Activated naive CD4-positive, alpha-beta T cell treated with anti-CD3 and anti-CD28 coated beads for 36 hours (primary cell): Measurements from ENCODE around the gene SH3RF2. TPM values are rescaled to one million over a fixed set of nuclear protein-coding genes. Genes with fewer than 3 reads are reported as not detected.
A peak's percentile ranks its signal among the peaks of the same experiment; 100 is the strongest.

Experiments
- CTCF ChIA-PET: fragments of 350-600 bp; sonication (Branson Sonifier 250); formaldehyde crosslinking; loops from one replicate; lab custom pipeline; 2021; ENCODE audit warnings: antibody characterized with exemption; lab: Charles Lee
- DNase-seq: peaks from one replicate; pipeline ENCODE4 v3.0.0-alpha.2; 2020
- H3K27ac Mint-ChIP-seq: one replicate; pipeline ENCODE4 v1.8.0; 2021; ENCODE audit warnings: mild to moderate bottlenecking, mixed read lengths
- H3K27me3 Mint-ChIP-seq: one replicate; pipeline ENCODE4 v1.8.0; 2021; ENCODE audit warnings: low read depth, mixed read lengths
- H3K36me3 Mint-ChIP-seq: one replicate; pipeline ENCODE4 v1.8.0; 2021; ENCODE audit warnings: low read depth, mixed read lengths
- H3K4me1 Mint-ChIP-seq: one replicate; pipeline ENCODE4 v1.8.0; 2021; ENCODE audit warnings: low read depth, mixed read lengths
- H3K4me3 Mint-ChIP-seq: one replicate; pipeline ENCODE4 v1.8.0; 2021; ENCODE audit warnings: mild to moderate bottlenecking, moderate library complexity, mixed read lengths
- H3K9me3 Mint-ChIP-seq: one replicate; pipeline ENCODE4 v1.8.0; 2021; ENCODE audit warnings: mixed read lengths
- intact Hi-C: fragments of 100-400 bp; cut with micrococcal nuclease; formaldehyde crosslinking; loops from one replicate; pipeline ENCODE4 v1.15.1; 2023
- total RNA-seq, 2 experiments: library from RNA; stranded (reverse); gene quantifications; one replicate each; pipeline ENCODE4 v1.2.3, GENCODE V29; 2021

SH3RF2 gene
- total RNA-seq, 2 experiments from 2014 or later = not detected

DNA sequence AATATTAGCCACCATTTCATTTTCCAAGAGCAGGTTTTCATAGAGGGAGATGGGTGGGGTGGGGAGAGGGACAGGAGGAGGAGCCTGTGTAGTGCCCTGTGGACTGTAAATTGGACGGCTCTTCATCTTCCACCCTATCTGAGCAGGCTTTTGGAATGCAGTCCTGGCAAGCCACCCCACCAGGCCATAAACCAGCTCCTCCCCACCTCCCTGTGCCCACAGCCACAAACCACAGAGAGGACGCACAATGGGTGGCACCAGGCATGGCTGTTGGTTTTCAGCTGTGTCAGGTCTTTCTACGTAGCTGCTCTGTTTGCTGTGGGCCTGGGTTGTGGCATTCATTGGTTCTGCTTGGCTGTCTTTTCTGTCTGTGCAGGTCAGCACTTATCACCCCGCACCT lies 111.0 kb downstream of the SH3RF2 start:
- Mint-ChIP-seq H3K27ac (no peak overlapping the region), H3K27me3 (peaks cover 21% of the 10 kb centered on the region), H3K4me1 (no peaks in the 10 kb centered on the region), H3K36me3 (no peaks in the 10 kb centered on the region), H3K9me3 (no peaks in the 10 kb centered on the region), H3K4me3 (no peak overlapping the region)
- intact Hi-C loops = loop anchor here (5.0 kb wide), 1 partner anchor 220 kb away; no protein-coding TSS in a partner anchor
- CTCF ChIA-PET = no interaction called here
- DNase-seq = no peak

DNA sequence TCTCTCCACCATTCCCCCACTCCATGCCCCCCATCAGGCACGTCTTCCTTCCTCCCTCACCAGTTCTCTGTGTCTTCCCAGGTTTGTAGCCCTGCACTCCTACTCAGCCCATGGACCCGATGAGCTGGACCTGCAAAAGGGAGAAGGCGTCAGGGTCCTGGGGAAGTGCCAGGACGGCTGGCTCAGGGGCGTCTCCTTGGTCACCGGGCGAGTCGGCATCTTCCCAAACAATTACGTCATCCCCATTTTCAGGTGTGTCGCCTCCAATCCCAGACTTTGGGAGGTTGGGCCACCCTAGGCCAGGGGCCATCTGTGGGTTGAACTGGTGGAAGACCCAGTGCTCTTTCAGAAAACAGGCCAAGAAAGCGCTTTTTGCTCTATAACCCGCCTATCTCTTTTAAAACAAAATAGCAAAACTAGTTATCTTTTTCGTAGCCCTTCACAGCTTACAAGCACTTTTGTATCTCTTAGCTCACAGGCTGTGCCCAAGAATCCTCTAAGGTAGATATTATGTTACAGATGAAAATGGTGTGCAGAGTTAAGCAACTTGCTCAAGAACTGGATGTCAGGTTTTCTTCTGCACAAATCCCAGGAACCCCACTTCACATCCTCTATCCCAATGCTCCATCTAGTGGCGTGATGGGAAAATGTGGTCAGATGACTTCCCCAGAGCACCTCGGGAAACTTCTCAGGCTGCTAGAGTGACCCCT lies 112.8 kb downstream of the SH3RF2 start:
- peak; percentile 49 for DNase-seq
- Mint-ChIP-seq H3K4me3 (no peak overlapping the region), H3K36me3 (no peaks in the 10 kb centered on the region), H3K27ac (no peak overlapping the region), H3K4me1 (no peaks in the 10 kb centered on the region), H3K9me3 (no peaks in the 10 kb centered on the region), H3K27me3 (peaks cover 24% of the 10 kb centered on the region)
- CTCF ChIA-PET = no interaction called here
- intact Hi-C loops = loop anchor here (1.0 to 5.0 kb wide), 4 partner anchors 222 to 1846 kb away; no protein-coding TSS in a partner anchor

GRCh38 chr5:146049704-146050026 lies 113.3 kb downstream of the SH3RF2 start:
- no peak for DNase-seq
- no peaks in the 10 kb centered on the region for H3K4me1 Mint-ChIP-seq
- intact Hi-C loops = loop anchor here (1.0 to 5.0 kb wide), 5 partner anchors 222 to 1846 kb away; no protein-coding TSS in a partner anchor
- no peaks in the 10 kb centered on the region for H3K36me3 Mint-ChIP-seq
- no peak overlapping the region for H3K4me3 Mint-ChIP-seq
- H3K27ac Mint-ChIP-seq = no peak overlapping the region
- no peaks in the 10 kb centered on the region for H3K9me3 Mint-ChIP-seq
- CTCF ChIA-PET = interaction anchor here (0.6 kb wide), 1 partner anchor 345 kb away, joined by 5 read pairs; no protein-coding TSS in a partner anchor
- H3K27me3 Mint-ChIP-seq = peaks cover 24% of the 10 kb centered on the region

GRCh38 chr5:146050086-146050485 lies 113.7 kb downstream of the SH3RF2 start:
- peaks cover 25% of the 10 kb centered on the region for H3K27me3 Mint-ChIP-seq
- H3K4me3 Mint-ChIP-seq = no peak overlapping the region
- no peak overlapping the region for H3K27ac Mint-ChIP-seq
- H3K36me3 Mint-ChIP-seq = no peaks in the 10 kb centered on the region
- intact Hi-C loops = loop anchor here (5.0 kb wide), 1 partner anchor 377 kb away; no protein-coding TSS in a partner anchor
- no peaks in the 10 kb centered on the region for H3K4me1 Mint-ChIP-seq
- DNase-seq = no peak
- CTCF ChIA-PET = interaction anchor here (0.6 kb wide), 1 partner anchor 345 kb away, joined by 5 read pairs; no protein-coding TSS in a partner anchor
- no peaks in the 10 kb centered on the region for H3K9me3 Mint-ChIP-seq

GRCh38 chr5:146051678-146052077 lies 115.3 kb downstream of the SH3RF2 start:
- CTCF ChIA-PET = interaction anchor here (1.4 kb wide), 1 partner anchor 10 kb away, joined by 3 read pairs; no protein-coding TSS in a partner anchor
- Mint-ChIP-seq H3K4me3 (no peak overlapping the region), H3K4me1 (no peaks in the 10 kb centered on the region), H3K9me3 (no peaks in the 10 kb centered on the region), H3K36me3 (no peaks in the 10 kb centered on the region), H3K27ac (no peak overlapping the region), H3K27me3 (peaks cover 28% of the 10 kb centered on the region)
- intact Hi-C loops = loop anchor here (5.0 kb wide), 1 partner anchor 376 kb away; no protein-coding TSS in a partner anchor
- DNase-seq = no peak

DNA sequence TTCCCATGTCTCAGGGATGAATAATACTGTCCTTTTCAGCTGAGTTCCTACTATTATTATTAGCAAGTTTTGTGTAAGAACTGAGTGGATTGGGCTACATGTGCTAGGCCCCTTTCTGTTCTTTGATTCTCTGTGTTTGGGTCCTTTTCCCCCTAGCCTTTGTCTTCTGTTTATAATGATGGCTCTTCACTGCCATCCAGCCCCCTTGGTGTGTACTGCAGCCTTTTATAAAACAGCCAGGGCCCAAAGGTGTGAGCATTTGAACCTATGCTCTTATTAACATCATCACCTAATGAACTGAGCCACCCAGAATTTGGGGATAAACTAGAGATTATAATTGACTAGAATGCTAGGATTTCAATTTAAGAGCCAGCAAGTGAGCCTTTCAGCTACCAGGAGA lies 116.4 kb downstream of the SH3RF2 start:
- no peaks in the 10 kb centered on the region for H3K36me3 Mint-ChIP-seq
- no peaks in the 10 kb centered on the region for H3K9me3 Mint-ChIP-seq
- CTCF ChIA-PET = interaction anchor here (0.8 kb wide), 1 partner anchor 107 kb away, joined by 3 read pairs; no protein-coding TSS in a partner anchor
- H3K4me3 Mint-ChIP-seq = no peak overlapping the region
- H3K27ac Mint-ChIP-seq = no peak overlapping the region
- intact Hi-C loops = loop anchor here (5.0 kb wide), 1 partner anchor 375 kb away; no protein-coding TSS in a partner anchor
- H3K4me1 Mint-ChIP-seq = no peaks in the 10 kb centered on the region
- peaks cover 27% of the 10 kb centered on the region for H3K27me3 Mint-ChIP-seq
- DNase-seq = no peak

DNA sequence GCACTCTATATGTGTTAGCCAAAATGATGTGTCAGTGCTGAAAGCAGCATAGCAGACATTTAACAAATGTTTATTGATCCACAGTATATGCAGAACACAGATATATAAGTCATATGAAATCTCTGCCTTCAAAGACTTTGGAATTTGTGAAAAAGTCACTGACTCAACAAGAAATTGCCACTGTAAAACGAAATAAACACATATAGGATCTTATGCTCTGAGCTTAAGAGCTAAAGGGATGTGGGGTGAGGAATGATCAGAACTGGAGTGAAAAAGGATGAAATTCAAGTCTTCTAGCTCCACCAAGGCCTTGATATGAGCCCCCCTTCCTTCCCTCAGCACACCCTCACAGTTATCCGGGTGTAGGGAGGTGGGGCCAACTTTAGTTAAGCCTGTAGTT lies 119.1 kb downstream of the SH3RF2 start:
- CTCF ChIA-PET = no interaction called here
- peaks cover 19% of the 10 kb centered on the region for H3K27me3 Mint-ChIP-seq
- no peaks in the 10 kb centered on the region for H3K4me1 Mint-ChIP-seq
- H3K36me3 Mint-ChIP-seq = no peaks in the 10 kb centered on the region
- H3K4me3 Mint-ChIP-seq = no peak overlapping the region
- H3K27ac Mint-ChIP-seq = no peak overlapping the region
- no peak for DNase-seq
- intact Hi-C loops = no loop called here
- no peaks in the 10 kb centered on the region for H3K9me3 Mint-ChIP-seq

GRCh38 chr5:146059460-146060220 lies 123.3 kb downstream of the SH3RF2 start:
- Mint-ChIP-seq H3K4me3 (no peak overlapping the region), H3K4me1 (no peaks in the 10 kb centered on the region), H3K9me3 (no peaks in the 10 kb centered on the region), H3K27ac (no peak overlapping the region), H3K27me3 (peaks cover 9% of the 10 kb centered on the region), H3K36me3 (no peaks in the 10 kb centered on the region)
- DNase-seq = no peak
- intact Hi-C loops = no loop called here
- CTCF ChIA-PET = no interaction called here

- H3K9me3 Mint-ChIP-seq = no peaks in the 10 kb centered on the region
- CTCF ChIA-PET = no interaction called here
- DNase-seq = no peak
- intact Hi-C loops = no loop called here
- peaks cover 7% of the 10 kb centered on the region for H3K27me3 Mint-ChIP-seq
- H3K4me3 Mint-ChIP-seq = no peak overlapping the region
- H3K36me3 Mint-ChIP-seq = no peaks in the 10 kb centered on the region
- H3K27ac Mint-ChIP-seq = no peak overlapping the region
- no peaks in the 10 kb centered on the region for H3K4me1 Mint-ChIP-seq
Observed at GRCh38 chr5:146060221-146060585, 123.8 kb downstream of the SH3RF2 start.

GRCh38 chr5:146066968-146067367 lies 130.6 kb downstream of the SH3RF2 start:
- H3K27ac Mint-ChIP-seq = no peak overlapping the region
- CTCF ChIA-PET = interaction anchor here (0.6 kb wide), 1 partner anchor 11 kb away, joined by 3 read pairs; no protein-coding TSS in a partner anchor
- no peak overlapping the region for H3K4me3 Mint-ChIP-seq
- no peaks in the 10 kb centered on the region for H3K4me1 Mint-ChIP-seq
- no peak for DNase-seq
- no peaks in the 10 kb centered on the region for H3K27me3 Mint-ChIP-seq
- no peaks in the 10 kb centered on the region for H3K36me3 Mint-ChIP-seq
- H3K9me3 Mint-ChIP-seq = no peaks in the 10 kb centered on the region
- intact Hi-C loops = no loop called here

DNA sequence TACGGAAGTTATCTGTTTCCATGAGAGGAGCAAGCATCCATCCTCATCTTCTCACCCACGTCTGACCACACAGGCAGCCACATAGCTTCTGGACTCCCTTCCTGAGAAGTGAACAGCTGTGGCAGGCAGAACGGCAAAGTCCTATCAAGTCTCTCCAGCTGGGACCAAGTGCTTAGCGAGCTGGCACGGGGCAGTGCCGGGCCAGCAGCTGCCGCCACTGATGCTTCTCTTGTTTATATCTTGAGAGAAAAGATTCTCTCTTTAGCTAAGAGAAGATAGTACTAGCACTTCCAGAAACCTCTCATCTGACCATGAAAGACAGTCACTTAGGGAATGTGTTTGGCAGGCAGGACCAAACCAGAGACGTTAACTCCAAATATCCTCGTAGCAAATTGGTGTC lies 131.8 kb downstream of the SH3RF2 start:
- intact Hi-C loops = no loop called here
- DNase-seq = no peak
- Mint-ChIP-seq H3K4me3 (no peak overlapping the region), H3K4me1 (no peaks in the 10 kb centered on the region), H3K9me3 (no peaks in the 10 kb centered on the region), H3K36me3 (no peaks in the 10 kb centered on the region), H3K27me3 (no peaks in the 10 kb centered on the region), H3K27ac (no peak overlapping the region)
- CTCF ChIA-PET = interaction anchor here (0.6 kb wide), 1 partner anchor 211 kb away, joined by 4 read pairs; no protein-coding TSS in a partner anchor

DNA sequence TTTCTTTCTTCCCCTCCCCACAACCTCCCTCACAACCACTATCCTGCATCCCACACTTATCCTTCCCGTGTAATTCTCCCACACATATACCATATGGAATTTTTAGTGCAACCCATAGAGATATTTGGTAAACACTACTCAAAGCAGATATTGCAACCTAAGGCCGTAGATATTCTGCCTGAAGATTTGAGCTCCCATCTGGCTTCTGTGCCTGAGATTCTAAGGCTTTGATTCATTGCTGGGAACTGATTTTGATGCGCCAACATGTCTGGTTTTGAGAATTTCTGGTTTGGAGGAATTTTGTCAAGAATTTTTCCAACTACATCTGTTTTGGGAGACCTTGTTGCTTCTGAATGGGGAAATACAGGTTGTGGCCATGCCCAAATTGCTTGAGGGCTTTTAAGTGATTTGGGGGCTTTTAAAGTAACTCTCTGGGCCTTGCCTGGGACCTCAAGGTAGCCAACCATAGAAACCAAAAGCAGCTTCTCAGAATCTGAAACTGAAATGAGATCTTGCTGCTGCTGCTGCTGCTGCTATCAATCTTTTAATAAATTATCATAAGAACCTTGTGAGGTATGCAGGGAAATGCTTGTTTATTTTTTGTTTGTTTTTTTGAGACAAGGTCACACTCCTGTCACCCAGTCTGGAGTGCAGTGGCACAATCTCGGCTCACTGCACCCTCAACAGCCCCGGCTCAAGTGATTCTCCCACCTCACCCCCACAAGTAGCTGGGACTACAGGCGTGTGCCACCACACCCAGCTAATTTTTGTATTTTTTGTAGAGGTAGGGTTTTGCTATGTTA lies 132.8 kb downstream of the SH3RF2 start:
- H3K4me3 Mint-ChIP-seq = no peak overlapping the region
- DNase-seq = no peak
- peaks cover 5% of the 10 kb centered on the region for H3K27me3 Mint-ChIP-seq
- no peaks in the 10 kb centered on the region for H3K4me1 Mint-ChIP-seq
- no peaks in the 10 kb centered on the region for H3K36me3 Mint-ChIP-seq
- H3K9me3 Mint-ChIP-seq = no peaks in the 10 kb centered on the region
- no peak overlapping the region for H3K27ac Mint-ChIP-seq
- CTCF ChIA-PET = interaction anchor here (0.6 kb wide), 1 partner anchor 1181 kb away, joined by 3 read pairs; no protein-coding TSS in a partner anchor
- intact Hi-C loops = no loop called here
